OCI-LY3 (cell line): ENCODE data around the gene NSL1.

Source experiments
- H2AFZ ChIP-seq: fragments of 200-600, 300-600 bp; shearing (Covaris generic); 2 replicates; pipeline ENCODE4 v1.6.0; 2014; ENCODE audit warnings: antibody characterized with exemption, low read depth, low read length
- H3K27ac ChIP-seq: fragments of 200-600, 300-600 bp; sonication (generic); 2 replicates; pipeline ENCODE4 v1.5.1; 2014; ENCODE audit warnings: mild to moderate bottlenecking, low read length, moderate library complexity, mixed read lengths
- H3K27me3 ChIP-seq: fragments of 200-600, 300-600 bp; sonication (generic); 2 replicates; pipeline ENCODE4 v1.6.1; 2014; ENCODE audit warnings: low read depth, low read length, mixed read lengths
- H3K36me3 ChIP-seq: fragments of 200-600, 300-600 bp; sonication (generic); replicated peaks from 2 replicates; pipeline ENCODE3; 2014; ENCODE audit warnings: low read depth, low read length, mixed read lengths
- H3K4me1 ChIP-seq: fragments of 300-600, 200-600 bp; sonication (generic); 2 replicates; pipeline ENCODE4 v1.6.1; 2014; ENCODE audit warnings: low read length, mixed read lengths
- H3K4me2 ChIP-seq: fragments of 200-600, 300-600 bp; sonication (generic); 2 replicates; pipeline ENCODE4 v1.6.1; 2014; ENCODE audit warnings: low read length, mixed read lengths
- H3K4me3 ChIP-seq: fragments of 300-600, 200-600 bp; sonication (generic); 2 replicates; pipeline ENCODE4 v1.5.1; 2014; ENCODE audit warnings: antibody characterized with exemption, mild to moderate bottlenecking, low read length, moderate library complexity
- H3K79me2 ChIP-seq: fragments of 300-600, 200-600 bp; shearing (Covaris generic); 2 replicates; pipeline ENCODE4 v1.6.1; 2014; ENCODE audit warnings: mild to moderate bottlenecking, low read length, mixed read lengths
- H3K9ac ChIP-seq: fragments of 300-600, 200-600 bp; shearing (Covaris generic); 2 replicates; pipeline ENCODE4 v1.6.0; 2014; ENCODE audit warnings: mild to moderate bottlenecking, low read length, moderate library complexity
- H3K9me3 ChIP-seq: fragments of 200-600, 300-600 bp; shearing (Covaris generic); 2 replicates; pipeline ENCODE4 v1.6.1; 2014; ENCODE audit warnings: low read length, mixed read lengths; ENCODE audit not compliant: insufficient read depth
- H4K20me1 ChIP-seq: fragments of 200-600, 300-600 bp; sonication (generic); 2 replicates; pipeline ENCODE4 v1.6.1; 2016; ENCODE audit warnings: low read length, mixed read lengths; ENCODE audit not compliant: insufficient read depth
- EZH2phosphoT487 ChIP-seq: fragments of 200-600 bp; shearing (Covaris generic); IDR thresholded peaks from 2 replicates; pipeline ENCODE4 v1.6.1; 2018; ENCODE audit warnings: antibody characterized with exemption, mixed run types, low read depth
- TF ChIP-seq, protein P1 (sequence below): fragments of 200-600, 300-600 bp; sonication (generic); IDR thresholded peaks from 2 replicates; pipeline ENCODE4 v1.5.1; 2014; ENCODE audit warnings: antibody characterized with exemption, low read length, low read depth

Gene NSL1

DNA sequence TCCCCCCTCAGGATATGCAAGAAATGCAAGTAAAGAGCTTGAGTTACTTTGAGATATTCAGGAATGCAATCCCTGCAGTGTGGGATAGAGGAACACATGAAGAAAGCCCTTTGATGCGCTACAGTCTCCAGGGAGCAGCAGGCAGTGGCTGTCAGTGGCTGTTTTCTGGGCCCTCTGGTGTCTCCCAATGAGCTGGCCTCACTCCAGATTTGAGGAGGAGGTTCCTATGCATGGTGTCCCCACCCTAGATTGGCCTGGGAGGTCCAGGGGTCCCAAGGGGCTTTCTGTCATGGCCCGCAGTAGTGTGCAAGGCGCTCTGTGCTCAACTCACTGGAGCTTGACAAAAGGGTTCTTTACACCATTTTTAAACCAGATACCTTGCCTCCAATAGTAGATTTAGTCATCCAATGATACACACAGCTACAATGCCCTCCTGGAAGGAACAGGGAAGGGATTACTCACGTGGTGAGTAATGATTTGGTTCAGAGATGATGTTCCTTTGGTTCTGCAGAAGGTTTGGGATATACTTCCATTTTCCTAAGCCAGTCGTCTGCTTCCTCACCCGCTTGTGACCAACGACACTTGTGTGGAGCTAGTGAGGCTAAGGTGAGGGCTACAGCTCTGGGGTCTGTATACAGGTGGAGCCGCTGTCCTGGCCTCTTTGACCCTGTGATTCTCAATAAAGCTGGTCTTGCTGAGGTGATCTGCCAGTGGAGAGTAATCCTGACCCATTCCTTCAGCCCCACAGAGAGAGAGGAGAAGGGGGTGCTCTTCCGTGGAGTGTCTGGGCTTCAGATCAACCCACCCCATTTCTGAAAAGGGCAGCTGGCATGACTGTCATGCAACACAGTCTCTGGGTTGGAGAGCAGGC is 98.6 kb downstream of the NSL1 start:
- H3K27me3 ChIP-seq, result no peaks in the 10 kb centered on the region
- H3K9me3 ChIP-seq, result no peaks in the 10 kb centered on the region
- H3K4me1 ChIP-seq, result peaks cover 11% of the 10 kb centered on the region
- H2AFZ ChIP-seq, result no peak overlapping the region
- no peak for TF ChIP-seq EZH2phosphoT487
- TF ChIP-seq, protein P1, sequence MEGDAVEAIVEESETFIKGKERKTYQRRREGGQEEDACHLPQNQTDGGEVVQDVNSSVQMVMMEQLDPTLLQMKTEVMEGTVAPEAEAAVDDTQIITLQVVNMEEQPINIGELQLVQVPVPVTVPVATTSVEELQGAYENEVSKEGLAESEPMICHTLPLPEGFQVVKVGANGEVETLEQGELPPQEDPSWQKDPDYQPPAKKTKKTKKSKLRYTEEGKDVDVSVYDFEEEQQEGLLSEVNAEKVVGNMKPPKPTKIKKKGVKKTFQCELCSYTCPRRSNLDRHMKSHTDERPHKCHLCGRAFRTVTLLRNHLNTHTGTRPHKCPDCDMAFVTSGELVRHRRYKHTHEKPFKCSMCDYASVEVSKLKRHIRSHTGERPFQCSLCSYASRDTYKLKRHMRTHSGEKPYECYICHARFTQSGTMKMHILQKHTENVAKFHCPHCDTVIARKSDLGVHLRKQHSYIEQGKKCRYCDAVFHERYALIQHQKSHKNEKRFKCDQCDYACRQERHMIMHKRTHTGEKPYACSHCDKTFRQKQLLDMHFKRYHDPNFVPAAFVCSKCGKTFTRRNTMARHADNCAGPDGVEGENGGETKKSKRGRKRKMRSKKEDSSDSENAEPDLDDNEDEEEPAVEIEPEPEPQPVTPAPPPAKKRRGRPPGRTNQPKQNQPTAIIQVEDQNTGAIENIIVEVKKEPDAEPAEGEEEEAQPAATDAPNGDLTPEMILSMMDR, result no peak
- no peak overlapping the region for H3K4me2 ChIP-seq
- H3K27ac ChIP-seq, result no peak overlapping the region
- H3K79me2 ChIP-seq, result peaks cover 14% of the 10 kb centered on the region
- no peaks in the 10 kb centered on the region for H4K20me1 ChIP-seq
- peaks cover 25% of the 10 kb centered on the region for H3K36me3 ChIP-seq
- no peak overlapping the region for H3K9ac ChIP-seq
- H3K4me3 ChIP-seq, result no peak overlapping the region

DNA sequence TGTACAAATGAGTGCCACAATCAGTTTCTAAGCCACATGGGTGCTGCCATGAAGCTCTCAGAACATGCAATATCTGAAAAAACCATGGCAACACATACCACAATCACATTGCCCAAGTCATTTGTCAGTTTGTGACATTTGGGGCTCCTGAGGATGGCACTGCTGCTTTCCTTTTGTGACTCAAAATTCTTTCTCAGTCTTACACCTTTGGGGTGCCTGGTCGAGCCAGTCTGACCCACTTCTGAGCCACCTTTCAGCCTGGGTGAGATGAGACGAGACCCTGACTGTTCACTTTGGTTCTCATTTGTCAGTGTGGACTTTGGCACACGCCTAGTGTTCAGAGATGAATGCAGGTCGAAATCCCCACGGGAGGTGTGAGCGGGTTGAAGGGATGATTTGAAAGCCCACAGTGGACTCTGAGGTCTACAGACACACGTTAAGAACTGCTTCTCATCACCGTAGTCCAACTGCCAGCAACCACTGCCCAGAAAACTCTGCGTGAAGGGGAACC is 100.0 kb downstream of the NSL1 start:
- Histone ChIP-seq H3K4me3 (no peak overlapping the region), H3K27ac (no peak overlapping the region), H3K4me1 (no peaks in the 10 kb centered on the region), H3K79me2 (no peaks in the 10 kb centered on the region), H3K27me3 (no peaks in the 10 kb centered on the region), H3K9ac (no peak overlapping the region), H4K20me1 (no peaks in the 10 kb centered on the region), H2AFZ (no peak overlapping the region), H3K9me3 (no peaks in the 10 kb centered on the region), H3K4me2 (no peak overlapping the region), H3K36me3 (peaks cover 28% of the 10 kb centered on the region)
- TF ChIP-seq EZH2phosphoT487, result no peak
- TF ChIP-seq, protein P1, result no peak

DNA sequence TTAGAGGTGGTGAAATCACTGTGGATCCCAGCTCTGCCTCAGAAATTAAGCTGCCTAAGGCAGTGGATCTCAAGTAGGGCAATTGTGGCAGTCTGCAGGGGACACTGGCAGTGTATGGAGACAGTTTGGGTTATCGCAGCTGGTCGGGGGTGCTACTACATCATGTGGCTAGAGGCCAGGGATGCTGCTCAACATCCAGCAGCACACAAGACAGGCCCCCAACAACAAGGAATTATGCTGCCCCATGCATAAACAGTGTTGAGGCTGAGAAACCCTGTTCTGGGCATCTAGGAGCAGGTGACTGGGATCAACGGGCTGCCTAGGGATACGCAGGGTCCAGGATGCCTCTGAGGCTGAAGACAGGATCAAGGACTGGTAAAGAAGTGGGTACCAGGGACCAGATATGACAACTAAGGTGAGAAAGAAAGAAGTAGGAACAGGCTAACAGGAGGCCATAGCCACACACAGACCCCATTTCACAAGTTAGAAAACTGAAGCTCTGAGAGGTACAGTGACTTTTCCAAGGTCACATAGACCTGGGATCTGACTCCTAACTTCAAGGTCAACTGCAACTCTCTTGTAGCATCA is 100.7 kb downstream of the NSL1 start:
- TF ChIP-seq EZH2phosphoT487, result no peak
- TF ChIP-seq, protein P1, result no peak

More for the DNA sequence above, 100.7 kb downstream of the NSL1 start:
- Histone ChIP-seq H3K27ac (no peak overlapping the region), H3K79me2 (no peaks in the 10 kb centered on the region), H3K4me2 (no peak overlapping the region), H2AFZ (no peak overlapping the region), H3K9me3 (no peaks in the 10 kb centered on the region), H3K4me3 (no peak overlapping the region), H3K9ac (no peak overlapping the region), H4K20me1 (no peaks in the 10 kb centered on the region), H3K36me3 (peaks cover 22% of the 10 kb centered on the region), H3K4me1 (no peaks in the 10 kb centered on the region), H3K27me3 (no peaks in the 10 kb centered on the region)
